ENCODE data around the gene TP53.
A peak's percentile ranks its signal among the peaks of the same experiment; 100 is the strongest.

The TP53 gene

GRCh38 chr17:7721612-7722011 is 34.3 kb upstream of the TP53 start:
- Histone ChIP-seq H3K27ac (ENCODE audit: low read length, poor library complexity, severe bottlenecking) (no peak overlapping the region), H3K4me2 (ENCODE audit: low read length, poor library complexity, severe bottlenecking) (no peak overlapping the region), H4K91ac (ENCODE audit: low read length) (no peak overlapping the region), H2AK5ac (ENCODE audit: low read length, severe bottlenecking) (no peak overlapping the region), H3K4ac (ENCODE audit: low read depth in 1 of 2, low read length in 2 of 2) (no peak overlapping the region), H3K14ac (ENCODE audit: low read length in 2 of 2) (no peak overlapping the region), H3K36me3 (ENCODE audit: control insufficient read depth in 1 of 2, insufficient read depth in 2 of 2, low read depth in 1 of 2, low read length in 2 of 2) (no peaks in the 10 kb centered on the region), H3K4me3 (ENCODE audit: insufficient read depth in 1 of 2, low read depth in 1 of 2, low read length in 2 of 2) (no peak overlapping the region), H2BK12ac (ENCODE audit: low read length in 2 of 2) (no peak overlapping the region), H3K23ac (ENCODE audit: low read length in 2 of 2) (no peak overlapping the region), H2BK120ac (ENCODE audit: low read depth, low read length) (no peak overlapping the region), H3K79me1 (replicated peaks; ENCODE audit: low read length, poor library complexity, severe bottlenecking) (no peaks in the 10 kb centered on the region), H3K9ac (ENCODE audit: low read length) (no peak overlapping the region), H4K8ac (ENCODE audit: low read length) (no peak overlapping the region), H2AFZ (ENCODE audit: low read depth, low read length) (no peak overlapping the region), H2BK15ac (ENCODE audit: low read depth, poor library complexity, severe bottlenecking) (no peak overlapping the region), H2BK5ac (ENCODE audit: low read depth, low read length, poor library complexity, severe bottlenecking) (no peak overlapping the region), H3K9me3 (ENCODE audit: control insufficient read depth, low read length) (no peaks in the 10 kb centered on the region), H3K27me3 (ENCODE audit: control insufficient read depth in 1 of 2, insufficient read depth in 1 of 2, low read length in 2 of 2) (peaks cover 42 to 53% of the 10 kb centered on the region in 2 experiments), H3K4me1 (ENCODE audit: control insufficient read depth, insufficient read depth, low read depth, low read length) (peaks cover 5% of the 10 kb centered on the region), H3K18ac (ENCODE audit: low read depth in 1 of 2, low read length in 2 of 2) (no peak overlapping the region)
- 36% methylated on average over 1 of the region's 2 CpGs for WGBS
- no peak for DNase-seq

GRCh38 chr17:7720125-7720524 is 32.8 kb upstream of the TP53 start:
- no peak overlapping the region for H3K4me2 ChIP-seq (ENCODE audit: low read length, poor library complexity, severe bottlenecking)
- no peak overlapping the region for H3K9ac ChIP-seq (ENCODE audit: low read length)
- peaks cover 5% of the 10 kb centered on the region for H3K79me1 ChIP-seq (replicated peaks; ENCODE audit: low read length, poor library complexity, severe bottlenecking)
- H3K27ac ChIP-seq (ENCODE audit: low read length, poor library complexity, severe bottlenecking), result no peak overlapping the region
- 69% methylated on average over 4 of the region's 4 CpGs for WGBS
- H4K91ac ChIP-seq (ENCODE audit: low read length), result no peak overlapping the region
- H3K4ac ChIP-seq (ENCODE audit: low read depth in 1 of 2, low read length in 2 of 2), result no peak overlapping the region
- H3K14ac ChIP-seq (ENCODE audit: low read length in 2 of 2), result peak overlapping the region in 1 of 2 experiments; percentile 6
- H2AFZ ChIP-seq (ENCODE audit: low read depth, low read length), result no peak overlapping the region
- H2BK15ac ChIP-seq (ENCODE audit: low read depth, poor library complexity, severe bottlenecking), result no peak overlapping the region
- peaks cover 42 to 68% of the 10 kb centered on the region in 2 experiments for H3K27me3 ChIP-seq (ENCODE audit: control insufficient read depth in 1 of 2, insufficient read depth in 1 of 2, low read length in 2 of 2)
- H3K4me3 ChIP-seq (ENCODE audit: insufficient read depth in 1 of 2, low read depth in 1 of 2, low read length in 2 of 2), result no peak overlapping the region
- H2BK12ac ChIP-seq (ENCODE audit: low read length in 2 of 2), result no peak overlapping the region
- H2BK5ac ChIP-seq (ENCODE audit: low read depth, low read length, poor library complexity, severe bottlenecking), result no peak overlapping the region
- H4K8ac ChIP-seq (ENCODE audit: low read length), result no peak overlapping the region
- H3K18ac ChIP-seq (ENCODE audit: low read depth in 1 of 2, low read length in 2 of 2), result no peak overlapping the region
- H2BK120ac ChIP-seq (ENCODE audit: low read depth, low read length), result no peak overlapping the region
- peaks cover 10% of the 10 kb centered on the region for H3K4me1 ChIP-seq (ENCODE audit: control insufficient read depth, insufficient read depth, low read depth, low read length)
- H3K36me3 ChIP-seq (ENCODE audit: control insufficient read depth in 1 of 2, insufficient read depth in 2 of 2, low read depth in 1 of 2, low read length in 2 of 2), result no peaks in the 10 kb centered on the region
- no peak overlapping the region for H3K23ac ChIP-seq (ENCODE audit: low read length in 2 of 2)
- H2AK5ac ChIP-seq (ENCODE audit: low read length, severe bottlenecking), result no peak overlapping the region
- no peaks in the 10 kb centered on the region for H3K9me3 ChIP-seq (ENCODE audit: control insufficient read depth, low read length)
- DNase-seq, result no peak

- no peak overlapping the region for H3K27ac ChIP-seq (ENCODE audit: low read length, poor library complexity, severe bottlenecking)
- no peak overlapping the region for H3K18ac ChIP-seq (ENCODE audit: low read depth in 1 of 2, low read length in 2 of 2)
- H2BK120ac ChIP-seq (ENCODE audit: low read depth, low read length), result no peak overlapping the region
- H3K23ac ChIP-seq (ENCODE audit: low read length in 2 of 2), result no peak overlapping the region
- H3K36me3 ChIP-seq (ENCODE audit: control insufficient read depth in 1 of 2, insufficient read depth in 2 of 2, low read depth in 1 of 2, low read length in 2 of 2), result no peaks in the 10 kb centered on the region
- no peak overlapping the region for H2BK12ac ChIP-seq (ENCODE audit: low read length in 2 of 2)
- no peak overlapping the region for H2BK15ac ChIP-seq (ENCODE audit: low read depth, poor library complexity, severe bottlenecking)
- H2AK5ac ChIP-seq (ENCODE audit: low read length, severe bottlenecking), result no peak overlapping the region
- H3K27me3 ChIP-seq (ENCODE audit: control insufficient read depth in 1 of 2, insufficient read depth in 1 of 2, low read length in 2 of 2), result peaks cover 42 to 72% of the 10 kb centered on the region in 2 experiments
- peaks cover 10% of the 10 kb centered on the region for H3K4me1 ChIP-seq (ENCODE audit: control insufficient read depth, insufficient read depth, low read depth, low read length)
- no peak overlapping the region for H2AFZ ChIP-seq (ENCODE audit: low read depth, low read length)
- H3K14ac ChIP-seq (ENCODE audit: low read length in 2 of 2), result no peak overlapping the region
- no peak overlapping the region for H3K4ac ChIP-seq (ENCODE audit: low read depth in 1 of 2, low read length in 2 of 2)
- no peak overlapping the region for H3K4me2 ChIP-seq (ENCODE audit: low read length, poor library complexity, severe bottlenecking)
- no peak overlapping the region for H2BK5ac ChIP-seq (ENCODE audit: low read depth, low read length, poor library complexity, severe bottlenecking)
- no peak for DNase-seq
- H3K79me1 ChIP-seq (replicated peaks; ENCODE audit: low read length, poor library complexity, severe bottlenecking), result peaks cover 5% of the 10 kb centered on the region
- no peak overlapping the region for H4K8ac ChIP-seq (ENCODE audit: low read length)
- H4K91ac ChIP-seq (ENCODE audit: low read length), result no peak overlapping the region
- no peak overlapping the region for H3K4me3 ChIP-seq (ENCODE audit: insufficient read depth in 1 of 2, low read depth in 1 of 2, low read length in 2 of 2)
- no peaks in the 10 kb centered on the region for H3K9me3 ChIP-seq (ENCODE audit: control insufficient read depth, low read length)
- no peak overlapping the region for H3K9ac ChIP-seq (ENCODE audit: low read length)
- 89% methylated on average over 9 of the region's 9 CpGs for WGBS
Observed at GRCh38 chr17:7719661-7720060, 32.4 kb upstream of the TP53 start.

- DNase-seq, result peak; percentile 56
- H2BK12ac ChIP-seq (ENCODE audit: low read length in 2 of 2), result peak overlapping the region in 1 of 2 experiments; percentile 48
- peak overlapping the region; percentile 83 for H2AFZ ChIP-seq (ENCODE audit: low read depth, low read length)
- H3K9ac ChIP-seq (ENCODE audit: low read length), result peak overlapping the region; percentile 76
- no peak overlapping the region for H2BK15ac ChIP-seq (ENCODE audit: low read depth, poor library complexity, severe bottlenecking)
- H3K27me3 ChIP-seq (ENCODE audit: control insufficient read depth in 1 of 2, insufficient read depth in 1 of 2, low read length in 2 of 2), result peaks cover 38 to 79% of the 10 kb centered on the region in 2 experiments
- no peak overlapping the region for H2BK120ac ChIP-seq (ENCODE audit: low read depth, low read length)
- H3K4ac ChIP-seq (ENCODE audit: low read depth in 1 of 2, low read length in 2 of 2), result no peak overlapping the region
- peak overlapping the region; percentile 29 to 74 for H3K18ac ChIP-seq (ENCODE audit: low read depth in 1 of 2, low read length in 2 of 2)
- H4K8ac ChIP-seq (ENCODE audit: low read length), result peak overlapping the region; percentile 7
- H3K4me3 ChIP-seq (ENCODE audit: insufficient read depth in 1 of 2, low read depth in 1 of 2, low read length in 2 of 2), result peak overlapping the region; percentile 79
- H3K27ac ChIP-seq (ENCODE audit: low read length, poor library complexity, severe bottlenecking), result no peak overlapping the region
- no peak overlapping the region for H2AK5ac ChIP-seq (ENCODE audit: low read length, severe bottlenecking)
- no peaks in the 10 kb centered on the region for H3K36me3 ChIP-seq (ENCODE audit: control insufficient read depth in 1 of 2, insufficient read depth in 2 of 2, low read depth in 1 of 2, low read length in 2 of 2)
- H3K4me2 ChIP-seq (ENCODE audit: low read length, poor library complexity, severe bottlenecking), result peak overlapping the region; percentile 97
- H4K91ac ChIP-seq (ENCODE audit: low read length), result no peak overlapping the region
- no peaks in the 10 kb centered on the region for H3K9me3 ChIP-seq (ENCODE audit: control insufficient read depth, low read length)
- no peak overlapping the region for H2BK5ac ChIP-seq (ENCODE audit: low read depth, low read length, poor library complexity, severe bottlenecking)
- H3K14ac ChIP-seq (ENCODE audit: low read length in 2 of 2), result peak overlapping the region in 1 of 2 experiments; percentile 63
- peak overlapping the region in 1 of 2 experiments; percentile 38 for H3K23ac ChIP-seq (ENCODE audit: low read length in 2 of 2)
- peaks cover 5% of the 10 kb centered on the region for H3K79me1 ChIP-seq (replicated peaks; ENCODE audit: low read length, poor library complexity, severe bottlenecking)
- peaks cover 10% of the 10 kb centered on the region for H3K4me1 ChIP-seq (ENCODE audit: control insufficient read depth, insufficient read depth, low read depth, low read length)
- 10% methylated on average over 16 of the region's 16 CpGs for WGBS
Observed at GRCh38 chr17:7717756-7718350, 30.6 kb upstream of the TP53 start.
